SK-N-SH (cell line): ENCODE data around the gene IL4R.

Source experiments
- CHD2 ChIP-seq: fragments of 150-350 bp; IDR thresholded peaks from 2 replicates; pipeline ENCODE4 v1.6.1; 2018; ENCODE audit warnings: low read length; ENCODE audit not compliant: partially characterized antibody
- CTCF ChIP-seq: fragments of 200-600 bp; sonication (generic); IDR thresholded peaks from 2 replicates; pipeline ENCODE4 v1.6.1; 2017; ENCODE audit warnings: antibody characterized with exemption, mild to moderate bottlenecking, moderate library complexity
- EP300 ChIP-seq, 2 experiments: IDR thresholded peaks; 2 replicates each; pipeline versions ENCODE4 v1.4.0 to v1.6.1; 2012; ENCODE audit warnings: borderline replicate concordance in 1 of 2, low read depth in 1 of 2, low read length in 1 of 2
- JUND ChIP-seq: IDR thresholded peaks from 2 replicates; pipeline ENCODE4 v1.4.0; 2012
- POLR2AphosphoS5 ChIP-seq: IDR thresholded peaks from 2 replicates; pipeline ENCODE4 v1.6.1; 2012; ENCODE audit warnings: low read depth, low read length
- RAD21 ChIP-seq: IDR thresholded peaks from 2 replicates; pipeline ENCODE4 v1.6.1; 2012; ENCODE audit warnings: mild to moderate bottlenecking, low read length
- RFX5 ChIP-seq: IDR thresholded peaks from 2 replicates; pipeline ENCODE4 v1.6.1; 2012; ENCODE audit warnings: mild to moderate bottlenecking, improper control_type of control experiment, low read length
- TCF12 ChIP-seq: IDR thresholded peaks from 2 replicates; pipeline ENCODE4 v1.4.0; 2012
- USF2 ChIP-seq: fragments of 150-350 bp; IDR thresholded peaks from 2 replicates; pipeline ENCODE4 v1.6.1; 2017; ENCODE audit warnings: antibody characterized with exemption, low read length, low read depth, borderline replicate concordance
- YY1 ChIP-seq: IDR thresholded peaks from 2 replicates; pipeline ENCODE4 v1.4.0; 2012; ENCODE audit warnings: low read depth, mild to moderate bottlenecking

GRCh38 chr16:27374221-27374803 is 60.5 kb downstream of the IL4R start:
- TF ChIP-seq CTCF, result no peak
- no peak for TF ChIP-seq RFX5
- no peak for TF ChIP-seq USF2
- TF ChIP-seq RAD21, result no peak
- TF ChIP-seq EP300 (IDR thresholded peaks at IDR 0.05; ENCODE audit: borderline replicate concordance in 1 of 2, low read depth in 1 of 2, low read length in 1 of 2), result no peak
- TF ChIP-seq TCF12, result no peak
- no peak for TF ChIP-seq CHD2
- TF ChIP-seq POLR2AphosphoS5, result no peak
- TF ChIP-seq YY1, result no peak
- TF ChIP-seq JUND, result no peak
